ENCODE data around the gene TSPAN31.

Gene TSPAN31

GRCh38 chr12:57769594-57769993 lies 24.8 kb downstream of the TSPAN31 start:
- no peak overlapping the region for H3K27ac ChIP-seq (ENCODE audit: extremely low read depth, low read depth, low read length)
- peaks cover 21% of the 10 kb centered on the region for H3K4me1 ChIP-seq (ENCODE audit: control insufficient read depth, insufficient read depth, low read length)
- ChIA-PET CTCF (interaction anchor here (0.6 to 2.1 kb wide), 2 partner anchors 10 to 103 kb away, joined by 4 to 6 read pairs; no protein-coding TSS in a partner anchor), POLR2A (no interaction called here)
- no peaks in the 10 kb centered on the region for H3K9me3 ChIP-seq (ENCODE audit: control insufficient read depth, insufficient read depth, low read depth, low read length)
- peaks cover 5 to 32% of the 10 kb centered on the region in 2 experiments; a peak in 2 of 3 replicates for H3K36me3 ChIP-seq (ENCODE audit: control insufficient read depth in 2 of 2, insufficient read depth in 1 of 2, low read length in 2 of 2)
- TF ChIP-seq ZNF530 (tag by site-specific recombination; IDR thresholded peaks at IDR 0.05; ENCODE audit: low read depth) (no peak), ZNF548 (tag by site-specific recombination; IDR thresholded peaks at IDR 0.05) (no peak), PRDM4 (tag by site-specific recombination; IDR thresholded peaks at IDR 0.05) (no peak), ZNF600 (tag by site-specific recombination; IDR thresholded peaks at IDR 0.05) (peak; percentile 46), ZNF2 (tag by site-specific recombination; IDR thresholded peaks at IDR 0.05) (no peak), ZNF580 (tag by site-specific recombination; IDR thresholded peaks at IDR 0.05) (no peak)
- no peak overlapping the region for H3K4me3 ChIP-seq (ENCODE audit: low read depth, low read length)

GRCh38 chr12:57770734-57771133 lies 25.9 kb downstream of the TSPAN31 start:
- Histone ChIP-seq H3K9me3 (ENCODE audit: control insufficient read depth, insufficient read depth, low read depth, low read length) (no peaks in the 10 kb centered on the region), H3K4me1 (ENCODE audit: control insufficient read depth, insufficient read depth, low read length) (peaks cover 21% of the 10 kb centered on the region), H3K4me3 (ENCODE audit: low read depth, low read length) (no peak overlapping the region), H3K27ac (ENCODE audit: extremely low read depth, low read depth, low read length) (no peak overlapping the region), H3K36me3 (ENCODE audit: control insufficient read depth in 2 of 2, insufficient read depth in 1 of 2, low read length in 2 of 2) (peaks cover 5 to 37% of the 10 kb centered on the region in 2 experiments; a peak in 2 of 3 replicates)
- ChIA-PET POLR2A (no interaction called here), CTCF (interaction anchor here (0.6 to 2.1 kb wide), 3 partner anchors 11 to 134 kb away, joined by 3 to 6 read pairs (median 3); no protein-coding TSS in a partner anchor)
- TF ChIP-seq MYNN (tag by site-specific recombination; IDR thresholded peaks at IDR 0.05; ENCODE audit: borderline replicate concordance) = no peak
- TF ChIP-seq OVOL3 (tag by site-specific recombination; IDR thresholded peaks at IDR 0.05) = no peak
- no peak for TF ChIP-seq YY2 (tag by site-specific recombination; IDR thresholded peaks at IDR 0.05)
- no peak for TF ChIP-seq YY1 (tag by site-specific recombination; IDR thresholded peaks at IDR 0.05)
- TF ChIP-seq ZNF169 (tag by site-specific recombination; IDR thresholded peaks at IDR 0.05) = no peak
- TF ChIP-seq ZFP37 (tag by site-specific recombination; IDR thresholded peaks at IDR 0.05) = no peak
- no peak for TF ChIP-seq ZNF639 (tag by site-specific recombination; IDR thresholded peaks at IDR 0.05)
- no peak for TF ChIP-seq GLIS1 (tag by site-specific recombination; IDR thresholded peaks at IDR 0.05)

- H3K9me3 ChIP-seq (ENCODE audit: control insufficient read depth, insufficient read depth, low read depth, low read length) = no peaks in the 10 kb centered on the region
- H3K36me3 ChIP-seq (ENCODE audit: control insufficient read depth in 2 of 2, insufficient read depth in 1 of 2, low read length in 2 of 2) = peaks cover 5 to 43% of the 10 kb centered on the region in 2 experiments; a peak in 2 of 3 replicates
- peak overlapping the region; percentile 93 for H3K4me3 ChIP-seq (ENCODE audit: low read depth, low read length)
- H3K27ac ChIP-seq (ENCODE audit: extremely low read depth, low read depth, low read length) = peak overlapping the region; percentile 94
- H3K4me1 ChIP-seq (ENCODE audit: control insufficient read depth, insufficient read depth, low read length) = peaks cover 19% of the 10 kb centered on the region
- CTCF ChIA-PET = interaction anchor here (0.6 to 2.1 kb wide), 3 partner anchors 12 to 133 kb away, joined by 3 to 6 read pairs (median 6); partner anchors contain the start of gene TSFM
- POLR2A ChIA-PET = interaction anchor here (0.6 to 1.8 kb wide), 14 partner anchors 10 to 241 kb away, joined by 3 to 14 read pairs (median 4); partner anchors contain the start of genes CDK4, CTDSP2, MARCHF9 and TSFM
- TF ChIP-seq ZBTB21 (tag by site-specific recombination; IDR thresholded peaks at IDR 0.05) (no peak), KLF9 (tag by site-specific recombination; IDR thresholded peaks at IDR 0.05; ENCODE audit: low read depth) (peak; percentile 99), ZNF513 (tag by site-specific recombination; IDR thresholded peaks at IDR 0.05) (no peak), EGR2 (tag by site-specific recombination; IDR thresholded peaks at IDR 0.05; ENCODE audit: low read depth) (0 out of 2 replicates have a peak, but pooled peaks have one; percentile 68), ZNF366 (tag by site-specific recombination; conservative IDR thresholded peaks at IDR 0.05) (no peak), ZNF433 (tag by site-specific recombination; IDR thresholded peaks at IDR 0.05; ENCODE audit: low read depth) (no peak), ZSCAN18 (tag by site-specific recombination; IDR thresholded peaks at IDR 0.05) (no peak), ZNF354C (tag by site-specific recombination; IDR thresholded peaks at IDR 0.05; ENCODE audit: borderline replicate concordance, low read depth) (no peak), ZNF837 (tag by site-specific recombination; IDR thresholded peaks at IDR 0.05) (no peak), ZSCAN16 (tag by site-specific recombination; IDR thresholded peaks at IDR 0.05) (no peak)
These were observed 26.5 kb downstream of the TSPAN31 start for GRCh38 chr12:57771236-57771872.
